Transverse colon (tissue), 4 donors: ENCODE measurements around the gene ZNF254. TPM values are rescaled to one million over a fixed set of nuclear protein-coding genes. Genes with fewer than 3 reads are reported as not detected.

Experiments
- DNase-seq: peaks from one replicate; pipeline ENCODE4 v3.0.0-alpha.2; 2019
- H3K27ac ChIP-seq, 4 donors: fragments of 200-600 bp; sonication (generic); 2 replicates each; pipeline ENCODE4 v1.5.1; 2016 to 2018; ENCODE audit warnings: inconsistent platforms in 4 of 4
- H3K27me3 ChIP-seq: fragments of 200-600 bp; sonication (generic); 2 replicates; pipeline ENCODE4 v1.5.1; 2017; ENCODE audit warnings: inconsistent platforms
- H3K36me3 ChIP-seq, 4 donors: fragments of 200-600 bp; sonication (generic); 2 replicates each; pipeline ENCODE4 v1.5.1; 2017 to 2019; ENCODE audit warnings: inconsistent platforms in 4 of 4
- H3K4me1 ChIP-seq, 4 donors: fragments of 200-600 bp; sonication (generic); 2 replicates each; pipeline ENCODE4 v1.5.1; 2017 to 2020; ENCODE audit warnings: inconsistent platforms in 4 of 4
- H3K4me3 ChIP-seq, 4 donors: fragments of 200-600 bp; sonication (generic); 1 replicate in 1 of 4; 2 replicates in 3 of 4; pipeline versions ENCODE4 v1.5.1 to v1.6.1; 2017 to 2019; ENCODE audit warnings: inconsistent platforms in 4 of 4
- H3K9me3 ChIP-seq, 2 donors: fragments of 200-600 bp; sonication (generic); 2 replicates each; pipeline ENCODE4 v1.5.1; 2017 to 2019; ENCODE audit warnings: inconsistent platforms in 2 of 2
- EP300 ChIP-seq: sonication (generic); formaldehyde crosslinking; IDR thresholded peaks from one replicate; pipeline ENCODE4 v1.6.1; 2017; ENCODE audit warnings: antibody characterized with exemption, low read depth
- POLR2A ChIP-seq: fragments of 450-650 bp; IDR thresholded peaks from one replicate; pipeline ENCODE4 v1.6.1; 2016; ENCODE audit warnings: antibody characterized with exemption, mild to moderate bottlenecking, moderate library complexity
- POLR2AphosphoS5 ChIP-seq, 3 donors: sonication (generic); formaldehyde crosslinking; IDR thresholded peaks; one replicate each; pipeline ENCODE4 v1.6.1; 2016; ENCODE audit warnings: antibody characterized with exemption in 3 of 3
- WGBS, 2 donors: methylation state at CpG; one replicate each; pipeline ENCODE4 v1.1.5; 2018; ENCODE audit warnings: low coverage in 1 of 2; 5-methylcytosine and 5-hydroxymethylcytosine counted together
- in situ Hi-C, 4 donors: fragments of 200-750 bp; cut with MboI; loops; one replicate each; pipeline versions ENCODE4 v1.15.0 to v1.15.1; 2017; ENCODE audit warnings: low sequenced_read_pairs in 3 of 4, low pct_ligation_motif_present in 1 of 4, low pct_unique_long_range_greater_than_20kb in 1 of 4
- intact Hi-C: fragments of 100-400 bp; cut with DNase I; formaldehyde crosslinking; loops from one replicate; pipeline ENCODE4 v1.15.1; 2023; ENCODE audit warnings: low total_unique reads
- total RNA-seq, 4 donors: library from RNA; depleted of rRNA; stranded (reverse); fragments of >200 nt; gene quantifications; one replicate each; pipeline ENCODE4 v1.1.0, GENCODE V29; 2016
- TF ChIP-seq, protein P1 (sequence below), 5 experiments: fragments of 200-600 bp in 3 of 5; fragments of 450-650 bp in 2 of 5; sonication (generic) in 3 of 5; IDR thresholded peaks; 1 replicate in 2 of 5; 2 replicates in 3 of 5; pipeline ENCODE4 v1.5.1; 2016 to 2017; ENCODE audit warnings: antibody characterized with exemption in 5 of 5, inconsistent platforms in 3 of 5, mild to moderate bottlenecking in 2 of 5, moderate library complexity in 1 of 5

ZNF254 gene
- total RNA-seq, 4 donors from 2014 or later = 5.2 to 25.1 (median 21.4) TPM

DNA sequence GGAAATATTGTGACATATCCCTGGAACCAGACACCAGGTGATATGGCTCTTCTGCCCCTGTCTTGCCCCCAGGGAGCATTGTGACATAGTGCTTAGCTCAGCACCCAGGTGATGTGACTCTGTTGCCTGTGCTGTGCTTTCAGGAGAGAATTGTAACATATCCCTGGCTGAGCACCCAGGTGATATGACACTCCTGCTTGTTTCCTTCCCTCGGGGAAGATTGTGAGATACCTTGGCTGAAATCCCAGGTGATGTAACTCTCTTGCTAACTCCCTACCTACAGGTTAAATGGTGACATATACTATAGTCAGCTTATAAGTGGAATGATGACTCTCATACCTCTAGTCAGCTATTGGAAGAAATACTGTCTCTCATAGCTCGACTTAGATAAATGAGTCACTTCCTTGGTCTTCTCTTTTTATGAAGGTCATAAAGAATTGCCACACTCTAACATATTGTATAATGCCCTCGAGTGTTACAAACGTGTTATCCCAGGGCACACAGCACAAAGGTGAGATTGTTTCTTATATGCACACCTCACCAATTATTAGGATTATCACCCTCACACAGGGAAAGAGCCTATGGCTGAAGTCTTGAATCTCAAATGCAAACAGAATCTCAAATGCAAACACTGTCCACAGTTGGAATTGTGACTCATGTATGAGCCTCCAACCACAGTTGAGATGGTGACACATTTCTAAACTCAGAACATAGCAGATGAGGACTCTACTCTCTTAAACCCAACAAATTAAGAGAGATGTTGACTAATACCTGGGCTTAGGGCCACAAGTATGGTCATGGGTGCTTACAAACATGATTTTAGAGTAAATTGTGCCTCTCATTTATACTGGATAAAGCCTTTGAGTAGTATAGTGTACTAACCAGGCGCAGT lies 32.7 kb upstream of the ZNF254 start:
- no peaks in the 10 kb centered on the region for H3K9me3 ChIP-seq
- peaks cover 0 to 34% (median 17%) of the 10 kb centered on the region in 4 donors for H3K36me3 ChIP-seq
- H3K4me1 ChIP-seq = no peaks in the 10 kb centered on the region
- no peak overlapping the region for H3K4me3 ChIP-seq
- peak overlapping the region in 3 of 4 donors; percentile 14 to 57 (median 45) for H3K27ac ChIP-seq
- TF ChIP-seq POLR2A = no peak
- no peak for TF ChIP-seq POLR2AphosphoS5 (IDR thresholded peaks at IDR 0.05)
- no peak for TF ChIP-seq EP300
- TF ChIP-seq, protein P1, sequence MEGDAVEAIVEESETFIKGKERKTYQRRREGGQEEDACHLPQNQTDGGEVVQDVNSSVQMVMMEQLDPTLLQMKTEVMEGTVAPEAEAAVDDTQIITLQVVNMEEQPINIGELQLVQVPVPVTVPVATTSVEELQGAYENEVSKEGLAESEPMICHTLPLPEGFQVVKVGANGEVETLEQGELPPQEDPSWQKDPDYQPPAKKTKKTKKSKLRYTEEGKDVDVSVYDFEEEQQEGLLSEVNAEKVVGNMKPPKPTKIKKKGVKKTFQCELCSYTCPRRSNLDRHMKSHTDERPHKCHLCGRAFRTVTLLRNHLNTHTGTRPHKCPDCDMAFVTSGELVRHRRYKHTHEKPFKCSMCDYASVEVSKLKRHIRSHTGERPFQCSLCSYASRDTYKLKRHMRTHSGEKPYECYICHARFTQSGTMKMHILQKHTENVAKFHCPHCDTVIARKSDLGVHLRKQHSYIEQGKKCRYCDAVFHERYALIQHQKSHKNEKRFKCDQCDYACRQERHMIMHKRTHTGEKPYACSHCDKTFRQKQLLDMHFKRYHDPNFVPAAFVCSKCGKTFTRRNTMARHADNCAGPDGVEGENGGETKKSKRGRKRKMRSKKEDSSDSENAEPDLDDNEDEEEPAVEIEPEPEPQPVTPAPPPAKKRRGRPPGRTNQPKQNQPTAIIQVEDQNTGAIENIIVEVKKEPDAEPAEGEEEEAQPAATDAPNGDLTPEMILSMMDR (IDR thresholded peaks at IDR 0.05) = no peak
- H3K27me3 ChIP-seq = no peaks in the 10 kb centered on the region
- WGBS, 2 donors = 36 to 52% methylated on average over 2 to 5 of the region's 5 CpGs
- in situ Hi-C loops = no loop called here
- intact Hi-C loops = no loop called here
- DNase-seq = no peak

DNA sequence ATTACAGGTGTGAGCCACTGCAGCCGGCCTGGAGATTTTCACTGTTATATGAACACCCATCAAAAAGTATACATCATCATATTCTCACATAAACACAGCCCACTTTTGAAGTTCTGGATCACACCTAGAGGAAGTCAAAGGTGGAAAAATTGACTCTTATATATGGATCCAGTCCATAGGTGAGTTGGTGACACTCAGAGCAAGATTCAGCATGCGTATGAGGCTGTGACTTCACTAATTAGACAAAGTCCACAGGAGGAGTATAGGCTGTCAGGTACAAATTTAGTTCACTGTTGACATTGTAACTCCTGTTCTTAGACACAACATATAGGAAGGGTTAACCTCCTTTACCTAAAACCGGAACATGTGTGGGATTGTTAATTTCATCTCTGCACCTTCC lies 31.4 kb upstream of the ZNF254 start:
- in situ Hi-C loops (no loop called here), intact Hi-C loops (no loop called here)
- WGBS, 2 donors = 93% methylated on average over 3 of the region's 3 CpGs; no CpG with 5 or more reads in 1 of the 2 donors
- Histone ChIP-seq H3K36me3 (peaks cover 0 to 22% (median 11%) of the 10 kb centered on the region in 4 donors), H3K9me3 (no peaks in the 10 kb centered on the region), H3K27me3 (no peaks in the 10 kb centered on the region), H3K27ac (no peak overlapping the region), H3K4me3 (no peak overlapping the region), H3K4me1 (no peaks in the 10 kb centered on the region)
- TF ChIP-seq EP300 (no peak), POLR2AphosphoS5 (IDR thresholded peaks at IDR 0.05) (no peak), POLR2A (no peak)
- TF ChIP-seq, protein P1 (IDR thresholded peaks at IDR 0.05) = no peak
- DNase-seq = no peak

DNA sequence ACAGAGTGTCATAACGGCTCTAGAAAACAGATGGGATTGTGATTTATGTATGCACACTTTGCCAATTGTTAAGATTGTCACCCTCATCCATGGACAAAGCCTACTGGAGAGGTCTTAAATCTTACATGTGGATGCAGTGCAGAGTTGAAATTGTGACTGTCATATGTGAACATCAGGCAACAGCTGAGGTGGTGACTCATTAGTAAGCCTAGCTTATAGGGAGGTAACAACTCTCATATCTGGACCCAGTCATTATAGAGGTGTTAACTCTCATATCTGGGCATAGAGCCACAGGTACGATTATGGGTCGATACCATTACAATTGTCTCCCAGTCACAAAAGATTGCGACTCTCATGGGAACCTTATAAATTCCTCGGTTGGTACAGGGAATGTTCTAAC lies 29.8 kb upstream of the ZNF254 start:
- H3K27ac ChIP-seq = no peak overlapping the region
- H3K4me1 ChIP-seq = no peaks in the 10 kb centered on the region
- no peak overlapping the region for H3K4me3 ChIP-seq
- H3K9me3 ChIP-seq = no peaks in the 10 kb centered on the region
- in situ Hi-C loops = no loop called here
- TF ChIP-seq POLR2A = no peak
- TF ChIP-seq, protein P1 (IDR thresholded peaks at IDR 0.05) = no peak
- TF ChIP-seq POLR2AphosphoS5 (IDR thresholded peaks at IDR 0.05) = no peak
- TF ChIP-seq EP300 = no peak
- intact Hi-C loops = no loop called here
- peaks cover 0 to 9% (median 4%) of the 10 kb centered on the region in 4 donors for H3K36me3 ChIP-seq
- no peak for DNase-seq
- 90 to 100% methylated on average over 1 to 5 of the region's 5 CpGs for WGBS, 2 donors
- H3K27me3 ChIP-seq = no peaks in the 10 kb centered on the region

DNA sequence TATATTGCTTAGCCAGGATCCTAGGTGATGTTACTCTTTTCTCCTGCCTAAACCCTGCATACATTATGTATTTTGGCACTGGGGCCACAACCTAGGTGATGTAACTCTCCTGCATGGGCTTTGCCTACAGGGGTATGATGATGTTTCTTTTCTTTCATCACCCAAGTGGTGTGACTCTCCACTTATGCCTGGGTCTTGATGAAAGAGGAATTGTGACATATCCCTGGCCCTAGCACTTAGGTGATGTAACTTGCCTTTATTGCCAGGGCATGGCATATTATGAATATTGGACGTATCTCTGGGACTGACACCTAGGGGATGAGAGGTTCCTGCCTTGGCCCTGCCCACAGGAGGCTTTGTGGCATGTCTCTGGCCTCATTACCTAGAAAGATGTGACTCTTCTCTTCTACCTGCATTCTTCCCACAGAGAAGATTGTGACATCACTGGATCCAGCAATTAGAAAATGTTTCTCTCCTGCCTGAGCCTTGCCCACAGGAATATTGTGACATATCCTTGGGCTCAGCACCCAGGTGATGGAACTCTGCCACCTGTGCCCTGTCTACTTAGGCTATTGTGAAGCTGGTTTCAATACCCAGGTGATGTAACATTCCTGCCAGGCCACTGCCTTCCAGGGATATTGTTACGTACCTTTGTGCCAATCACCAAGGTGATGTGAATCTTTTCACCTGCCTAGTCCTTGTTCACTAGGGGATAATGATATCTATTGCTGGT lies 27.3 kb upstream of the ZNF254 start:
- 95% methylated on average over 2 of the region's 2 CpGs; no CpG with 5 or more reads in 1 of the 2 donors for WGBS, 2 donors
- Histone ChIP-seq H3K4me3 (no peak overlapping the region), H3K27me3 (no peaks in the 10 kb centered on the region), H3K9me3 (no peaks in the 10 kb centered on the region), H3K4me1 (no peaks in the 10 kb centered on the region), H3K27ac (no peak overlapping the region), H3K36me3 (peaks cover 0 to 5% (median 2%) of the 10 kb centered on the region in 4 donors)
- DNase-seq = no peak
- intact Hi-C loops = no loop called here
- in situ Hi-C loops = no loop called here
- no peak for TF ChIP-seq POLR2A
- no peak for TF ChIP-seq EP300
- TF ChIP-seq, protein P1 (IDR thresholded peaks at IDR 0.05) = no peak
- no peak for TF ChIP-seq POLR2AphosphoS5 (IDR thresholded peaks at IDR 0.05)
